A673 (cell line): ENCODE results near the gene SLC22A13.

Experiments used
- EZH2 ChIP-seq: fragments of 200-600 bp; sonication (generic); IDR thresholded peaks from 2 replicates; pipeline ENCODE4 v1.6.1; 2017; ENCODE audit warnings: borderline replicate concordance, low read depth, mild to moderate bottlenecking, mixed read lengths, antibody characterized with exemption, low read length; ENCODE audit not compliant: poor library complexity, severe bottlenecking
- TF ChIP-seq, protein P1 (sequence below): fragments of 300-800, 200-600 bp; sonication (generic); conservative IDR thresholded peaks from 2 replicates; pipeline ENCODE4 v1.5.1; 2017; ENCODE audit warnings: low read depth, mild to moderate bottlenecking, antibody characterized with exemption, low read length, moderate library complexity, mixed read lengths

GRCh38 chr3:38278841-38279240 is 13.2 kb downstream of the SLC22A13 start:
- TF ChIP-seq EZH2, result no peak
- TF ChIP-seq, protein P1, sequence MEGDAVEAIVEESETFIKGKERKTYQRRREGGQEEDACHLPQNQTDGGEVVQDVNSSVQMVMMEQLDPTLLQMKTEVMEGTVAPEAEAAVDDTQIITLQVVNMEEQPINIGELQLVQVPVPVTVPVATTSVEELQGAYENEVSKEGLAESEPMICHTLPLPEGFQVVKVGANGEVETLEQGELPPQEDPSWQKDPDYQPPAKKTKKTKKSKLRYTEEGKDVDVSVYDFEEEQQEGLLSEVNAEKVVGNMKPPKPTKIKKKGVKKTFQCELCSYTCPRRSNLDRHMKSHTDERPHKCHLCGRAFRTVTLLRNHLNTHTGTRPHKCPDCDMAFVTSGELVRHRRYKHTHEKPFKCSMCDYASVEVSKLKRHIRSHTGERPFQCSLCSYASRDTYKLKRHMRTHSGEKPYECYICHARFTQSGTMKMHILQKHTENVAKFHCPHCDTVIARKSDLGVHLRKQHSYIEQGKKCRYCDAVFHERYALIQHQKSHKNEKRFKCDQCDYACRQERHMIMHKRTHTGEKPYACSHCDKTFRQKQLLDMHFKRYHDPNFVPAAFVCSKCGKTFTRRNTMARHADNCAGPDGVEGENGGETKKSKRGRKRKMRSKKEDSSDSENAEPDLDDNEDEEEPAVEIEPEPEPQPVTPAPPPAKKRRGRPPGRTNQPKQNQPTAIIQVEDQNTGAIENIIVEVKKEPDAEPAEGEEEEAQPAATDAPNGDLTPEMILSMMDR, result no peak
